OCI-LY1 (cell line): Measurements from ENCODE around the gene CTCFL.

Source experiments
- H2AFZ ChIP-seq: fragments of 200-600 bp; sonication (generic), shearing (Covaris generic); 2 replicates; pipeline ENCODE4 v1.6.0; 2014; ENCODE audit warnings: antibody characterized with exemption, mild to moderate bottlenecking, low read length
- H3F3A ChIP-seq: fragments of 200-600 bp; sonication (generic), shearing (Covaris generic); 2 replicates; pipeline ENCODE4 v1.6.0; 2014; ENCODE audit warnings: mild to moderate bottlenecking, antibody characterized with exemption, low read length, moderate library complexity; ENCODE audit not compliant: insufficient read depth
- H3K27ac ChIP-seq: fragments of 200-600 bp; sonication (generic); 2 replicates; pipeline ENCODE4 v1.5.1; 2014; ENCODE audit warnings: low read length, mixed run types, mild to moderate bottlenecking, low read depth; ENCODE audit not compliant: poor library complexity, severe bottlenecking
- H3K27me3 ChIP-seq: fragments of 200-600 bp; sonication (generic); 2 replicates; pipeline ENCODE4 v1.6.0; 2014; ENCODE audit warnings: antibody characterized with exemption, mild to moderate bottlenecking, low read length, moderate library complexity; ENCODE audit not compliant: insufficient read depth
- H3K36me3 ChIP-seq: fragments of 200-600 bp; sonication (generic); 2 replicates; pipeline ENCODE4 v1.6.1; 2014; ENCODE audit warnings: mild to moderate bottlenecking, antibody characterized with exemption, low read length, moderate library complexity, mixed read lengths; ENCODE audit not compliant: insufficient read depth
- H3K4me1 ChIP-seq: fragments of 200-600 bp; sonication (generic); 2 replicates; pipeline ENCODE4 v1.5.1; 2014; ENCODE audit warnings: mild to moderate bottlenecking, low read length, moderate library complexity; ENCODE audit not compliant: insufficient read depth, severe bottlenecking
- H3K4me2 ChIP-seq: fragments of 200-600 bp; sonication (generic), shearing (Covaris generic); 2 replicates; pipeline ENCODE4 v1.6.1; 2014; ENCODE audit warnings: low read length
- H3K4me3 ChIP-seq: fragments of 200-600 bp; sonication (generic); 2 replicates; pipeline ENCODE4 v1.5.1; 2014; ENCODE audit warnings: low read length, low read depth, mild to moderate bottlenecking, mixed read lengths; ENCODE audit not compliant: poor library complexity, severe bottlenecking
- H3K79me2 ChIP-seq: fragments of 200-600 bp; shearing (Covaris generic); 2 replicates; pipeline ENCODE4 v1.6.1; 2016; ENCODE audit warnings: mixed run types, low read length, mixed read lengths; ENCODE audit not compliant: insufficient read depth
- H3K9ac ChIP-seq: fragments of 200-600 bp; sonication (generic), shearing (Covaris generic); 2 replicates; pipeline ENCODE4 v1.6.1; 2014; ENCODE audit warnings: mild to moderate bottlenecking, low read length, mixed read lengths
- H3K9me2 ChIP-seq: fragments of 200-600 bp; sonication (generic), shearing (Covaris generic); 2 replicates; pipeline ENCODE4 v1.6.1; 2014; ENCODE audit warnings: low read depth, mild to moderate bottlenecking, low read length, mixed read lengths
- H3K9me3 ChIP-seq: fragments of 200-600 bp; shearing (Covaris generic); 2 replicates; pipeline ENCODE4 v1.6.1; 2014; ENCODE audit warnings: low read length, mixed read lengths
- H4K20me1 ChIP-seq: fragments of 200-600 bp; sonication (generic), shearing (Covaris generic); 2 replicates; pipeline ENCODE4 v1.6.0; 2016; ENCODE audit warnings: mild to moderate bottlenecking, low read length; ENCODE audit not compliant: insufficient read depth
- CTCF ChIP-seq: fragments of 200-600 bp; sonication (generic), shearing (Covaris generic); IDR thresholded peaks from 2 replicates; pipeline ENCODE4 v1.5.1; 2017; ENCODE audit warnings: mild to moderate bottlenecking, antibody characterized with exemption, low read length, moderate library complexity, mixed read lengths
- EZH2 ChIP-seq: fragments of 200-600 bp; sonication (generic), shearing (Covaris generic); IDR thresholded peaks from 2 replicates; pipeline ENCODE4 v1.8.0; 2017; ENCODE audit warnings: borderline replicate concordance, mixed run types, mild to moderate bottlenecking, antibody characterized with exemption, low read length, moderate library complexity, mixed read lengths

Gene CTCFL

GRCh38 chr20:57484772-57485171 is 40.2 kb downstream of the CTCFL start:
- Histone ChIP-seq H4K20me1 (no peaks in the 10 kb centered on the region), H3K27ac (no peak overlapping the region), H3K9me3 (no peaks in the 10 kb centered on the region; the same call in 1 of the 2 replicates), H3K9me2 (no peaks in the 10 kb centered on the region), H3F3A (peaks cover 6% of the 10 kb centered on the region), H3K79me2 (no peaks in the 10 kb centered on the region), H3K27me3 (no peaks in the 10 kb centered on the region), H3K9ac (no peak overlapping the region), H2AFZ (no peak overlapping the region), H3K4me1 (peaks cover 48% of the 10 kb centered on the region), H3K4me3 (no peak overlapping the region), H3K36me3 (peaks cover 39% of the 10 kb centered on the region), H3K4me2 (no peak overlapping the region)
- no peak for TF ChIP-seq CTCF
- TF ChIP-seq EZH2 = no peak

GRCh38 chr20:57483287-57484050 is 41.5 kb downstream of the CTCFL start:
- H3K4me2 ChIP-seq = peak overlapping the region; percentile 65; the same call in 1 of the 2 replicates
- H3F3A ChIP-seq = peaks cover 6% of the 10 kb centered on the region
- H4K20me1 ChIP-seq = no peaks in the 10 kb centered on the region
- H3K9me3 ChIP-seq = no peaks in the 10 kb centered on the region; the same call in 1 of the 2 replicates
- TF ChIP-seq EZH2 = no peak
- TF ChIP-seq CTCF = no peak
- peak overlapping the region; percentile 29 for H3K4me3 ChIP-seq
- H3K27ac ChIP-seq = peak overlapping the region; percentile 98
- peak overlapping the region; percentile 12; the same call in 1 of the 2 replicates for H3K9ac ChIP-seq
- no peaks in the 10 kb centered on the region for H3K27me3 ChIP-seq
- no peaks in the 10 kb centered on the region for H3K9me2 ChIP-seq
- H3K4me1 ChIP-seq = peaks cover 61% of the 10 kb centered on the region
- H2AFZ ChIP-seq = no peak overlapping the region
- H3K36me3 ChIP-seq = peaks cover 31% of the 10 kb centered on the region
- no peaks in the 10 kb centered on the region for H3K79me2 ChIP-seq

- H2AFZ ChIP-seq = no peak overlapping the region
- H3K79me2 ChIP-seq = no peaks in the 10 kb centered on the region
- peak overlapping the region; percentile 65 for H3K4me2 ChIP-seq
- no peaks in the 10 kb centered on the region; the same call in 1 of the 2 replicates for H3K9me3 ChIP-seq
- peak overlapping the region; percentile 98 for H3K27ac ChIP-seq
- no peaks in the 10 kb centered on the region for H4K20me1 ChIP-seq
- TF ChIP-seq CTCF = no peak
- no peak for TF ChIP-seq EZH2
- no peak overlapping the region for H3K4me3 ChIP-seq
- H3K27me3 ChIP-seq = no peaks in the 10 kb centered on the region
- peaks cover 31% of the 10 kb centered on the region for H3K36me3 ChIP-seq
- peaks cover 6% of the 10 kb centered on the region for H3F3A ChIP-seq
- peak overlapping the region; percentile 45; the same call in 1 of the 2 replicates for H3K9ac ChIP-seq
- H3K4me1 ChIP-seq = peaks cover 68% of the 10 kb centered on the region
- no peaks in the 10 kb centered on the region for H3K9me2 ChIP-seq
Observed at GRCh38 chr20:57482796-57483195, 42.1 kb downstream of the CTCFL start.
